ENCODE data around the gene DDR1.
A peak's percentile ranks its signal among the peaks of the same experiment; 100 is the strongest.

The DDR1 gene

GRCh38 chr6:30881392-30882203 is 2.7 kb upstream of the DDR1 start:
- no peak for DNase-seq

- DNase-seq = no peak
These were observed 2.0 kb upstream of the DDR1 start for GRCh38 chr6:30882204-30882758.

DNA sequence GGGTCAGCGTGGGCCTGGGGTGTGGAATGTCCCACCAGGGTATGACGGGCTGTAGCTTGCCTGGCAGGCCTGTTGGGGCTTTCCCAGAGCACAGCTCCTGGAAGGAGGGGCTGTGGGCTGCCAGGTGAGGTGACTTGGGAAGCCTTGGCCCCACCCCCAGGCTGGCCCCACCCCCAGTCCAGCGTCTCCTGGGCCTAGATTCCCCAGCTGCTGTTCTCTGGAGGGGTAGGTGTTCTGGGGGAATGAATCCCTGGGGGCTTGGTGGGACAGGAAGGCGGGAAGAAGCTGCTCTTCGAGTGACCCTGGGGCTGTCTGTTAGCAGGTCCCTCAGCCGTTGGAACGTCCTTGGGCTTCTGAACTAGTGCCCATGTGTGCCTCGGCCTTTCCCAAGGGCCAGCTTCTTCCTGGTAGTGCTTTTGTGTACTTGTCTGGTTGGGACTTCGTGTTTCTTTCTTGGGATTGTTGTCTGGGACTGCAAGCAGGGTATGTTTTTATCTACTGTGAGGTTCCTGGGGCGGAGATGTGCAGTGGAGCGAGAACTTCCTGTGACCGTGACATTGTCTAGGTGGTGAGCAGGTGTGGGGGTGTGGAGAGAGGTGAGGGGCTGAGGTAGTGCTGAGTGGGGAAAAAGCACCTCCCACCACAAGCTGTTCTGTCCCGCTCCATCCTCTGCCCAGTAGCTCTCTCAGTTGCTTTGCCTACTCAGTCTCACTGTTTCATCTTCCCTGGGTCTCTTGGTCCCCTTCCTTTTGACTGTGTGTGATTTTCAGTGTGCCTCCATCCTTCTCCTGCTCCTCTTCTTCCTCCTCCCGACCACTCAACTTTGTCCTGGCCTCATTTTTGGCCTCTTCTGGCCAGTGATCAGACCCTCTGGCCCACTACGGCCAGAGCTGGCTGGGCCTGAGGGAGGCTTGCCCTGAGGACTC is 1.3 kb upstream of the DDR1 start:
- DNase-seq = no peak

DNA sequence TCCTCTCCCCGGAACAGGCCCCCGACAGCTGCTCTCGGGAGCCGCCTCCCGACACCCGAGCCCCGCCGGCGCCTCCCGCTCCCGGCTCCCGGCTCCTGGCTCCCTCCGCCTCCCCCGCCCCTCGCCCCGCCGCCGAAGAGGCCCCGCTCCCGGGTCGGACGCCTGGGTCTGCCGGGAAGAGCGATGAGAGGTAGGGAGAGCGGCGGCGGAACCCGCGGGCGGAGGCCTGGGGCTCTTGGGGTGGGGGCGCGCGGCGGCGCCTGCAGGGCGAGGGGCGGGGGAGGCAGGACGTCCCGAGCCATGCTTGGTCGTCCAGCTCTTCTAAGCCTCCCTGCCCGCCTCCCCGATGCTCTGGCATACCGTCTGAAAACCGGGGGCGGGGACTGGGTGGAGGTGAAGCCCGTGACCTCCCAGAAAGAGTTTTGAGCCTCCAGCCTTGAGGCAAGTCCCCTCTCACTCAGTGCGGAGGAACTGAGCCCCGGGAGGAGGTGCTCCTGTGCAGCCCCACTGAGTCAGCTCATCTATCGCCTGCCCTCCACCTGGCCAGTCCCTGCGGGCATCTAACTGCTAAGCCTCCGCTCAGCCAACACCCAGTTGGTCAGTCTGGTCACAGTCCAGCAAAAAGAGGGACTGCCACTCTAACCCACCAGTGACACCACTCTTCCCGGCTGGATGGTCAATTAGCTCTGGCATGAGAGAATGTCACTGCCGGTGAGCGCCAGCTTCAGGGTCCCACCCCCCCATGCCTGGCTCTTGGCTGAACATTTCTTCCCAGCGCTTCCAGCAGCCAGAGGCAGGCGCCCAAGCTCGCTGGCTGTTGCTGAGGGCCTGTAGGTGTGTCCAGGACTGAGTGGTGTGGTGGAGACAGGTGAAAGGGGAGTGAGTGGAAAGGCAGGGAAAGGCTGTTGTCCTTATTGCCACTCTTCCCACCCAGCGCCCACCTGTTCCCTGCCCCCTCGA is 482 bp downstream of the DDR1 start:
- peak in 3 of 5 donors; percentile 22 to 33 (median 27) for DNase-seq

GRCh38 chr6:30885481-30885998 is 1.2 kb downstream of the DDR1 start:
- no peak for DNase-seq

- DNase-seq = no peak
These were observed 1.9 kb downstream of the DDR1 start for GRCh38 chr6:30885999-30886896.

DNA sequence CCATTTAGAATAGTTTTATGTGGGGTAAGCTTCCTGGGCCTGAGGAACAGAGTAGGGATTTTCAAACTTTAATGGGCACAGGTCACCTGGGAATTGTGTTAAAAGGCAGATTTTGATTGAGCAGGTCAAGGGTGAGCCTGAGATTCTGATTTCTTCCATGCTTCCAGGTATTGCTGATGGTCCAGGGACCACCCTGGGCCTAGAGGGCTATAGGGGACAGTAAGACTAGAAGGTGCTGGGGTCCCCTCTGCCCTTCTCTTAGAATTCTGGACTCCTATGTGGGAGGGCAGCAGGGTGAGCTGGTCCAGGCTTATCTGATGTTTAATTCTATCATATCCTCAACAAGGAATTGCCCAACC is 2.6 kb downstream of the DDR1 start:
- DNase-seq = no peak

GRCh38 chr6:30887901-30888815 is 3.8 kb downstream of the DDR1 start:
- no peak for DNase-seq

DNA sequence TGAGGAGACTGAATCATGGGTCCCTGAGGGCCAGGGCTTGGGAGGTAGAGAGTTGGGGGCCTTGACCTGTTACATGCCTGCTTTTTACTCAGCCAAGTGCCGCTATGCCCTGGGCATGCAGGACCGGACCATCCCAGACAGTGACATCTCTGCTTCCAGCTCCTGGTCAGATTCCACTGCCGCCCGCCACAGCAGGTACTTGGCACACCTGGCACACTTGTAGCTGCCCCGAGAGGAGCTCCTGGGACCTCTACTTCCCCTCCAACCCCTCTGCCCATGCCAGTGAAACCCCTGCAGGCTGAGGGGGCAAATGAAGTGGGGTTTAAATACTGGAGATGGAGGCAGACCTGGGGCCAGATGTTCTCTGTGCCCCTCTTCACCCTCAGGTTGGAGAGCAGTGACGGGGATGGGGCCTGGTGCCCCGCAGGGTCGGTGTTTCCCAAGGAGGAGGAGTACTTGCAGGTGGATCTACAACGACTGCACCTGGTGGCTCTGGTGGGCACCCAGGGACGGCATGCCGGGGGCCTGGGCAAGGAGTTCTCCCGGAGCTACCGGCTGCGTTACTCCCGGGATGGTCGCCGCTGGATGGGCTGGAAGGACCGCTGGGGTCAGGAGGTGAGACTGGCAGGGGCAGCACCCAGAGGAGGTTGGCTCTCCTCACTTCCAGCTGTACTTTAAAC is 4.6 kb downstream of the DDR1 start:
- no peak for DNase-seq

GRCh38 chr6:30889496-30889885 is 5.2 kb downstream of the DDR1 start:
- DNase-seq = no peak

DNA sequence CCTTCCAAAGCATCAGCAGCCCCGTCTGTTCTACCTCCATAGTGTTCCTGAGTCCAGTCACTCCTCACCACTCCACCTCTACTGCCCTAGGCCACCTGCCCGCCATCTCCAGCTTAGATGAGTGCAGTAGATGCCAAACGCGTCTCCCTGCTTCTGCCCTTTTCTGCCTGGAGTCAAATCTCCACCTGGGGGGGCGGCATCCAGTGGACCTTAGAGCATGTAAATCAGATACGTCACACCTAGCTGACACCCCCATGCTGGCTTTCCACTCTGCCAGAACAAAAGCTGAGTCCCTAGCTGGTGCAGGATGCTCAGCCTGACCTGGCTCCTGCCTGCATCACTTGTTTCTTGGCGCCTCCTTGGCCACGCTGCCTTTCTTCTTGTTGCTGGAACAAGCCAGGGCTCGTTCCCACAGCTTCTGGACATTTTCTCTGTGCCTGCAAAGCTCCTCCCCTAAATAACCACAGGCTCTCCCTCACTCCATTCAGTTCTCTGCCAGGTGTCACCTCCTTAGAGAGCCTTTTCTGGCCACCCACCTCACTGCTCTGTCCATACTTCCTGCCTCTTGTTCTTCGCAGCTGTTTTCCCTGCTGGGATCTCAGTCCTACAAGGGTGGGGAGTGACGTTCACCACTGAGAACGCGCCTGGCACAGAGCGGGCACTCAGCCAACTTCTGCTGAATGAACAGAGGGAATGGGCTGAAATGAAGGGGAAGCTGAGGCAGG is 5.8 kb downstream of the DDR1 start:
- no peak for DNase-seq

DNA sequence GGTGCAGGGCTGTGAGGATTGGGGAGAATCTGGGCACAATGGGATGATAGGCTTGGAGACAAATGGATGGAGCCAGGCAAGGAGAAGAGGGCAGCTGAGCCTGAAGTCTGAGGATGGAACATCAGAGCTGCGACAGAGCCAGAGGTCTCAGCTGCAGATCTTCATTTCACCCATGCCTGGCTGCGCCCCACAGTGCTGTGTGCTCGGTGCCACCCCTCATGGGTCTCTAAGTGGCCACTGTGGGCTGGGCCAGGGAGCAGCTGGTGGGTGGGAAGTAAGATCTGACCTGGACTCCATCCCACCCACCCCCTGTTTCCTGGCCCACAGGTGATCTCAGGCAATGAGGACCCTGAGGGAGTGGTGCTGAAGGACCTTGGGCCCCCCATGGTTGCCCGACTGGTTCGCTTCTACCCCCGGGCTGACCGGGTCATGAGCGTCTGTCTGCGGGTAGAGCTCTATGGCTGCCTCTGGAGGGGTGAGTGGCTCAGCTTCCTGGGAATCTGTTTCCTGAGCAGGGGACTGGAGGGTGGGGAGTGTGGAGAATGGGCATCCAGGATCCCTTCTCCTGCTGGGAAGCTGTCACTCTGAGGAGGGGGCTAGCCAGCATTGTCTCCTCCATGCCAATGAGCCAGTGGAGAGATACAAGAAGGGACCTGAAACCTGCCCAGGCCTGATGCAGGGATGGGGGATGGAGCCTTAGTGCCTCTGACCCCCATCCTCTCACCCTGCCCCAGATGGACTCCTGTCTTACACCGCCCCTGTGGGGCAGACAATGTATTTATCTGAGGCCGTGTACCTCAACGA is 6.5 kb downstream of the DDR1 start:
- DNase-seq = no peak

- no peak for DNase-seq
These were observed 7.1 kb downstream of the DDR1 start for GRCh38 chr6:30891450-30891723.

DNA sequence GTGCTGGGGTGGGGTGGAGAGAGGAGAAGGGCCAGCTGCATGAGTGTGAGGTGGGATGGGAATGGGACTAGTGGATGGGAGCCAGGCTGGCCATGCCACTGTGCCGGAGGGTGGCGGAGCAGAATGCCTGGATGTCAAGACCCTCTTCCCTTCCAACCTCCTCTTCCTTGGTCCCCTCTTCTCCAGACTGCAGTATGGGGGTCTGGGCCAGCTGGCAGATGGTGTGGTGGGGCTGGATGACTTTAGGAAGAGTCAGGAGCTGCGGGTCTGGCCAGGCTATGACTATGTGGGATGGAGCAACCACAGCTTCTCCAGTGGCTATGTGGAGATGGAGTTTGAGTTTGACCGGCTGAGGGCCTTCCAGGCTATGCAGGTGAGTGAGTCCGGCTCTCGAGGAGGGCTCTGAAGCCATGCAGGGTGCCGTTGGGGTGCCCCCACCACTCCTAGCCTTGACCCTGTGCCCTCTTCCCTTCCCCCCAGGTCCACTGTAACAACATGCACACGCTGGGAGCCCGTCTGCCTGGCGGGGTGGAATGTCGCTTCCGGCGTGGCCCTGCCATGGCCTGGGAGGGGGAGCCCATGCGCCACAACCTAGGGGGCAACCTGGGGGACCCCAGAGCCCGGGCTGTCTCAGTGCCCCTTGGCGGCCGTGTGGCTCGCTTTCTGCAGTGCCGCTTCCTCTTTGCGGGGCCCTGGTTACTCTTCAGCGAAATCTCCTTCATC is 7.7 kb downstream of the DDR1 start:
- no peak for DNase-seq

DNA sequence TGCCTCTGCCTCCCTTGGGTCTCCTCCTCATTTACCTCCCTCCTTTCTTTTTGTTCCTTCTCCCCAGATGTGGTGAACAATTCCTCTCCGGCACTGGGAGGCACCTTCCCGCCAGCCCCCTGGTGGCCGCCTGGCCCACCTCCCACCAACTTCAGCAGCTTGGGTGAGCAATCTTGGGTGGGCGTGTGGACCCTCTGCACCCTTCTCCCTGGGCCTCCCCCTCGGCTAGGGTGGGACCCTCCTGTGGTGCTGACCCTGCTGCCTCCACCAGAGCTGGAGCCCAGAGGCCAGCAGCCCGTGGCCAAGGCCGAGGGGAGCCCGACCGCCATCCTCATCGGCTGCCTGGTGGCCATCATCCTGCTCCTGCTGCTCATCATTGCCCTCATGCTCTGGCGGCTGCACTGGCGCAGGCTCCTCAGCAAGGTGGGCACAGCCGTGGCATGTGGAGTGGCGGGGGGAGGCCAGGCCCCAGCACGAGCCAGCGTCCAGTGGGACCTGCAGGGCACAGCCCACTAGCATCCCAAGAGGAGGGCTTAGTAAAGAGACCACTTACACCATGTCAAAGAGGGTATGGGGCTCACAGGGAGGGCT is 8.8 kb downstream of the DDR1 start:
- DNase-seq = no peak

GRCh38 chr6:30893666-30894065 is 9.3 kb downstream of the DDR1 start:
- no peak for DNase-seq

- DNase-seq = no peak
These were observed 10.1 kb downstream of the DDR1 start for GRCh38 chr6:30894381-30894780.

Measured in T-helper 1 cell (primary cell).